GM12878 (cell line): ENCODE data around the gene CUEDC1. TPM values are rescaled to one million over a fixed set of nuclear protein-coding genes. Genes with fewer than 3 reads are reported as not detected.

Experiments used
- ATAC-seq: fragments of 200-7000 bp; cut with Tn5 transposase; 3 replicates; pipeline ENCODE4 v1.9.1; 2020; ENCODE audit warnings: mild to moderate bottlenecking, moderate library complexity
- BruUV-seq: library from RNA; stranded (reverse); fragments of 400-500 nt; replicated peaks from 2 replicates; lab custom pipeline; 2021; lab: Mats Ljungman, UMichigan
- CTCF ChIA-PET: fragments of 300-600 bp; sonication (Branson Sonifier 250); formaldehyde crosslinking; extraction: SDS; loops from one replicate; lab custom pipeline; 2021; ENCODE audit warnings: inconsistent platforms; lab: Yijun Ruan, JAX
- POLR2A ChIA-PET: fragments of 350-600 bp; formaldehyde crosslinking; extraction: SDS; loops from one replicate; lab custom pipeline; 2021; ENCODE audit warnings: inconsistent platforms; lab: Charles Lee
- RAD21 ChIA-PET: fragments of 300-600 bp; sonication (Branson Sonifier 250); formaldehyde crosslinking; loops from one replicate; lab custom pipeline; 2023; ENCODE audit warnings: antibody characterized with exemption; ENCODE audit not compliant: unreplicated experiment; lab: Charles Lee
- SMC1A ChIA-PET: fragments of 300-600 bp; sonication (Branson Sonifier 250); formaldehyde crosslinking; loops from one replicate; lab custom pipeline; 2023; ENCODE audit not compliant: unreplicated experiment, uncharacterized antibody; lab: Charles Lee
- DNase-seq: peaks from one replicate; pipeline ENCODE4 v3.0.0-alpha.2; 2011; ENCODE audit warnings: low read depth, low spot score
- FAIRE-seq: peaks from 3 replicates; lab custom pipeline; 2011; peaks lifted over from hg19 to GRCh38; lab: Jason Lieb, UNC
- H2AFZ ChIP-seq: 2 replicates; pipeline ENCODE4 v1.6.0; 2011; ENCODE audit warnings: low read depth, low read length, control low read depth; ENCODE audit not compliant: control insufficient read depth
- H3K27ac ChIP-seq: 2 replicates; pipeline ENCODE4 v1.5.1; 2011; ENCODE audit warnings: control low read depth; ENCODE audit not compliant: control insufficient read depth, insufficient read depth
- H3K27me3 ChIP-seq, 2 experiments: replicated peaks in 1 of 2; 2 replicates each; pipeline versions ENCODE4 v1.6.0 to v1.6.1; 2011; ENCODE audit warnings: low read length in 1 of 2; ENCODE audit not compliant: control insufficient read depth in 2 of 2, insufficient read depth in 2 of 2
- H3K36me3 ChIP-seq, 2 experiments: 2 replicates each; pipeline ENCODE4 v1.5.1; 2011; ENCODE audit warnings: low read length in 1 of 2; ENCODE audit not compliant: control insufficient read depth in 2 of 2, insufficient read depth in 2 of 2
- H3K4me1 ChIP-seq: 2 replicates; pipeline ENCODE4 v1.6.1; 2011; ENCODE audit warnings: mild to moderate bottlenecking, low read length, moderate library complexity, mixed read lengths; ENCODE audit not compliant: control insufficient read depth, insufficient read depth
- H3K4me2 ChIP-seq: 2 replicates; pipeline ENCODE4 v1.6.0; 2011; ENCODE audit warnings: control low read depth; ENCODE audit not compliant: control insufficient read depth, insufficient read depth
- H3K4me3 ChIP-seq: fragments of 200-600 bp; sonication (generic); 2 replicates; pipeline ENCODE4 v1.5.1; 2016
- H3K79me2 ChIP-seq: 2 replicates; pipeline ENCODE4 v1.6.0; 2011; ENCODE audit warnings: low read length; ENCODE audit not compliant: control insufficient read depth, insufficient read depth
- H3K9ac ChIP-seq: 2 replicates; pipeline ENCODE4 v1.8.0; 2011; ENCODE audit warnings: low read length, control low read depth, mixed read lengths; ENCODE audit not compliant: control insufficient read depth, insufficient read depth
- H3K9me3 ChIP-seq: replicated peaks from 3 replicates; pipeline ENCODE4 v1.5.1; 2011; ENCODE audit warnings: mild to moderate bottlenecking, low read length; ENCODE audit not compliant: control insufficient read depth, insufficient read depth
- H4K20me1 ChIP-seq: 2 replicates; pipeline ENCODE4 v1.6.0; 2011; ENCODE audit not compliant: control insufficient read depth, insufficient read depth
- CHD2 ChIP-seq: IDR thresholded peaks from 2 replicates; pipeline ENCODE4 v1.6.1; 2011; ENCODE audit warnings: low read depth, low read length, improper control_type of control experiment, borderline replicate concordance
- FOS ChIP-seq: IDR thresholded peaks from 3 replicates; pipeline ENCODE4 v1.6.1; 2011; ENCODE audit warnings: borderline replicate concordance; ENCODE audit not compliant: insufficient read length; ENCODE audit errors: extremely low read depth
- FOXK2 ChIP-seq: fragments of 450-650 bp; IDR thresholded peaks from 2 replicates; pipeline ENCODE4 v1.6.1; 2017; ENCODE audit warnings: mild to moderate bottlenecking, moderate library complexity
- FOXM1 ChIP-seq: IDR thresholded peaks from 2 replicates; pipeline ENCODE4 v1.6.1; 2012; ENCODE audit warnings: low read depth, mild to moderate bottlenecking, inconsistent platforms, low read length, moderate library complexity
- MAX ChIP-seq: IDR thresholded peaks from 2 replicates; pipeline ENCODE4 v1.6.1; 2012; ENCODE audit warnings: low read depth, low read length, improper control_type of control experiment
- REST ChIP-seq: IDR thresholded peaks from 2 replicates; pipeline ENCODE4 v1.6.1; 2012; ENCODE audit warnings: mild to moderate bottlenecking, low read depth, low read length
- SMARCA5 ChIP-seq: fragments of 450-650 bp; IDR thresholded peaks from 2 replicates; pipeline ENCODE4 v1.6.1; 2017; ENCODE audit warnings: mild to moderate bottlenecking
- STAT3 ChIP-seq: IDR thresholded peaks from 2 replicates; pipeline ENCODE4 v1.6.1; 2011; ENCODE audit warnings: low read depth, low read length, improper control_type of control experiment
- TBL1XR1 ChIP-seq: IDR thresholded peaks from 2 replicates; pipeline ENCODE4 v1.6.1; 2012; ENCODE audit warnings: low read depth, low read length, improper control_type of control experiment
- TCF3 ChIP-seq: IDR thresholded peaks from 2 replicates; pipeline ENCODE4 v1.6.1; 2012; ENCODE audit warnings: low read depth, mild to moderate bottlenecking, low read length, borderline replicate concordance; ENCODE audit not compliant: insufficient read depth
- ZBED1 ChIP-seq: IDR thresholded peaks from 2 replicates; pipeline ENCODE4 v1.6.1; 2016; ENCODE audit warnings: borderline replicate concordance
- ZZZ3 ChIP-seq: IDR thresholded peaks from 2 replicates; pipeline ENCODE4 v1.6.1; 2011; ENCODE audit warnings: low read depth; ENCODE audit not compliant: control insufficient read depth, insufficient read length
- WGBS: methylation state at CpG from one replicate; pipeline ENCODE4 v1.1.6; 2016; ENCODE audit warnings: low lambda C conversion rate; ENCODE audit not compliant: insufficient replicate concordance, insufficient coverage; ENCODE audit errors: missing lambda C conversion rate; 5-methylcytosine and 5-hydroxymethylcytosine counted together
- in situ Hi-C: fragments of 300-500 bp; cut with MboI; formaldehyde crosslinking; loops from 9 replicates; pipeline ENCODE4 v1.14.3; 2018; ENCODE audit warnings: mixed read lengths
- intact Hi-C: fragments of 100-400 bp; cut with micrococcal nuclease; formaldehyde crosslinking; loops from one replicate; pipeline ENCODE4 v1.14.2; 2022; ENCODE audit not compliant: unreplicated experiment
- polyA plus RNA-seq, 11 experiments: library from polyadenylated mRNA; depleted of rRNA in 4 of 11; unstranded in 6 of 11; stranded (reverse) in 5 of 11; fragments of >200 nt; fragmentation: Nextera tagmentation in 4 of 11; fragmentation: Illumina TruSeq in 1 of 11; extraction: Ambion mirVana in 4 of 11; extraction: Trizol in 1 of 11; gene quantifications; 1 replicate in 1 of 11; 2 replicates in 10 of 11; pipeline versions ENCODE4 v1.2.1 to v1.2.3, GENCODE V29; 2011 to 2016; ENCODE audit warnings: inconsistent platforms in 2 of 11, missing spikeins in 2 of 11, low read depth in 1 of 11
- total RNA-seq, 4 experiments: library from RNA; depleted of rRNA in 3 of 4; stranded (reverse); fragments of >200 nt in 3 of 4; fragmentation: Illumina TruSeq in 1 of 4; extraction: Trizol in 1 of 4; gene quantifications; 2 replicates each; pipeline versions ENCODE4 v1.2.1 to v1.2.3, GENCODE V29; 2013 to 2021
- TF ChIP-seq, protein P1 (sequence below): IDR thresholded peaks from 2 replicates; pipeline ENCODE4 v1.6.1; 2011; ENCODE audit warnings: mild to moderate bottlenecking, low read depth, low read length, moderate library complexity; ENCODE audit not compliant: insufficient replicate concordance

CUEDC1 gene
- total and polyA plus RNA-seq, 10 of the 15 experiments (the other 5 are each of a cell fraction or from before 2014, with no cell fraction given), result 0.24 to 7.4 (median 1.8) TPM

- Histone ChIP-seq H3K4me3 (peak within 1 kb of the TSS; percentile 96), H4K20me1 (no peaks in the 10 kb centered on the region), H3K27ac (peak within 1 kb of the TSS; percentile 74), H2AFZ (peak within 1 kb of the TSS; percentile 90), H3K27me3 (no peaks in the 10 kb centered on the region), H3K9me3 (no peaks in the 10 kb centered on the region), H3K4me1 (peaks cover 8% of the 10 kb centered on the region), H3K9ac (peak within 1 kb of the TSS; percentile 87), H3K79me2 (peaks cover 20% of the 10 kb centered on the region), H3K4me2 (peak within 1 kb of the TSS; percentile 98), H3K36me3 (peaks cover 0 to 6% of the 10 kb centered on the region in 2 experiments; a peak in 2 of 4 replicates)
- in situ Hi-C loops (loop anchor here (5.0 kb wide), 2 partner anchors 147 to 267 kb away; no protein-coding TSS in a partner anchor), intact Hi-C loops (loop anchor here (1.0 to 10.0 kb wide), 3 partner anchors 52 to 322 kb away; partner anchors contain the start of gene DYNLL2)
- FAIRE-seq, result peak; percentile 95
- peak; percentile 97 for ATAC-seq
- RAD21 ChIA-PET, result interaction anchor here (0.6 to 2.4 kb wide), 9 partner anchors 11 to 157 kb away, joined by 3 to 12 read pairs (median 3); partner anchors contain the start of gene SRSF1
- TSS peak; percentile 98 for BruUV-seq
- WGBS, result under 1% methylated on average over 57 of the region's 57 CpGs
- POLR2A ChIA-PET, result interaction anchor here (0.6 to 2.0 kb wide), 5 partner anchors 17 to 1725 kb away, joined by 3 to 18 read pairs (median 5); partner anchors contain the start of gene SRSF1
- SMC1A ChIA-PET, result interaction anchor here (0.9 to 4.2 kb wide), 9 partner anchors 10 to 157 kb away, joined by 3 to 33 read pairs (median 6); partner anchors contain the start of gene SRSF1
- CTCF ChIA-PET, result interaction anchor here (1.0 to 18.2 kb wide), 10 partner anchors 10 to 607 kb away, joined by 3 to 708 read pairs (median 4); partner anchors contain the start of gene SRSF1
- peak; percentile 92 for DNase-seq
- TF ChIP-seq, protein P1, sequence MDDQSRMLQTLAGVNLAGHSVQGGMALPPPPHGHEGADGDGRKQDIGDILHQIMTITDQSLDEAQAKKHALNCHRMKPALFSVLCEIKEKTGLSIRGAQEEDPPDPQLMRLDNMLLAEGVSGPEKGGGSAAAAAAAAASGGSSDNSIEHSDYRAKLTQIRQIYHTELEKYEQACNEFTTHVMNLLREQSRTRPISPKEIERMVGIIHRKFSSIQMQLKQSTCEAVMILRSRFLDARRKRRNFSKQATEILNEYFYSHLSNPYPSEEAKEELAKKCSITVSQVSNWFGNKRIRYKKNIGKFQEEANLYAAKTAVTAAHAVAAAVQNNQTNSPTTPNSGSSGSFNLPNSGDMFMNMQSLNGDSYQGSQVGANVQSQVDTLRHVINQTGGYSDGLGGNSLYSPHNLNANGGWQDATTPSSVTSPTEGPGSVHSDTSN, result peak; percentile 2
- TF ChIP-seq REST (no peak), CHD2 (peak; percentile 80), TBL1XR1 (peak; percentile 86), MAX (peak; percentile 93), FOS (no peak), ZZZ3 (no peak), FOXM1 (no peak), FOXK2 (peak; percentile 91), TCF3 (no peak), SMARCA5 (peak; percentile 52; the same call in 1 of the 2 replicates), STAT3 (no peak), ZBED1 (no peak)
Measured at GRCh38 chr17:57849874-57850754, 105.1 kb downstream of the CUEDC1 start, which contains the start of gene MRPS23. Gene MRPS23, minus strand, starts transcription at chr17:57850044. Its CDS starts 34 bp downstream, at chr17:57850010.
